A204.1 (cell line): ENCODE results near the gene NTN4.
"Not testable (repeated sequence)": the region's sequence is repeated elsewhere in the genome, so short reads cannot be mapped to it uniquely, and the experiment has no call there.

ENCODE experiments used
- FAIRE-seq: peaks from 2 replicates; lab custom pipeline; 2012; peaks lifted over from hg19 to GRCh38; lab: Jason Lieb, UNC

NTN4 gene

DNA sequence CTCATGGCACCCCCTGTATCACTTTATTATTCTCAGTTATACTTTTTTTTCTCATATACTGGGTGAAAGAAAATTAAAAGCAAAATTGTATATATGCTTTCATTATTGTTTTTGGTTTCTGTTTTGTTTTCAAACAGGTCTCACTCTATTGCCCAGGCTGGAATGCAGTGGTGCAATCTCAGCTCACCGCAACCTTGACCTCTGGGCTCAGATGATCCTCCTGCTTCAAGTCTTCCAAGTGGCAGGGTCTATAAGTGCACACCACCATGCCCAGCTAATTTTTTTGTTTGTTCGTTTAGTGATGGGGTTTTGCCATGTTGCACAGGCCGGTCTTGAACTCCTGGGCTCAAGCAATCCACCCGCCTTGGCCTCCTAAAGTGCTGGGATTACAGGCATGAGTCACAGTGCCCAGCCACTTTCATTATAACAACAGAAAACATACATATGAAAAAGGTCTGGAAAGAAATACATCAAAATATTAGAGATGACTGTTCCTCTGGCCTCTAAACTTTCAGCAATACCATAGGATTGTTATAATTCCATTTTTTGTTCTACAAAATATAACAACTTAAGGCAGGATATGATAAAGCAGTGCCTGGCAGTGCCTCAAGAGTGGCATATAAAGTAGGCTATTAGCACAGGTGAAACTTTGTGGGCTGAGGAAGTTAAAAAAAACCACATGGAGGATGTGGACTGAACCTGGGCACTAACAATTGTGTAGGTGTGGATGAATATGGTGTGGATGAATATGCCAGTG is 5.8 kb upstream of the NTN4 start:
- no peak for FAIRE-seq

- no peak for FAIRE-seq
Measured at GRCh38 chr12:95790917-95791849, 619 bp upstream of the NTN4 start.

- no peak for FAIRE-seq
Measured at GRCh38 chr12:95789126-95790032, 1.2 kb downstream of the NTN4 start.

DNA sequence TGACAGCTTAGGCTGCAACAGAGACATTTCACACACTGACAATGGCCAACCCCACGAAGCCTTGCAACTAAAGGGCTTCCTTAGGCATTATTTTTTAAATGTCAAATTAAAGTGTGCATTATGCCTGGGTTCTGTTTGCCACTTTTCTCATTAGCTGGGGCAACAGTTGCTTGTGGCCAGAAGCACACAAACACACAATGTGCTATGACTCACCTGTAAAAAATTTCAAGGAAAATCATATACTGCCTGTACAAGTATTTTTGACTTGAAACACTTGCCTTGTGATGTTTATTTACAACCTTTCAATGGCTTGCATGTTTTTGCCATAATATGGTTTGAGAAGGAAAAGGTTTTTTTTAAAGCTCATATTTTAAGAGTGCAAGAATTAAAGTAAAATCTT is 1.9 kb downstream of the NTN4 start:
- no peak for FAIRE-seq

DNA sequence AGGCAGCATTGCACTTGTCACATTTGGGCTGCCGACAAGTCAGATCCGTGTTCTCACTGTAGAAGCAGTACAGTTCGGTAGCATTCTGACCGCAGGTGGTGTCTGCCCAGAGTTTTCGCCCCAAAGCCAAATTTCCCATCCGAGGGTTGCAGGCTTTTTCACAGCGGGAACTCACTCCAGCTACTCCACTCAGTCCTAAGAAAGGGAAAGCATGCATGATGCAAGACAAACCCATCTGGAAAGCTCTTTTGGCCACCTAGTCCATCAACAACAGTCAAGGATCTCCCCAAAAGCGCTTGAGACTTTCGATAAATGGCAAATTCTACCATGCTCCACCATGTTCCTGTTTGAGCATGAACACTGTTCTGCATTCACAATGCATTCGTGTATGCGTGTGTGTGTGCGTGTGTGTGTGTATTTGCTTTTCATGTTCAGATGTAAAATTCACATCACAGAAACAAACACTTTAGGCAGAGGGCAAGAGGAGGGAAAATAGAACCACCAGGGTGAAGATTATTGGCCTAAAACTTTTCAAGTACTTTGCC is 3.2 kb downstream of the NTN4 start:
- no peak for FAIRE-seq

DNA sequence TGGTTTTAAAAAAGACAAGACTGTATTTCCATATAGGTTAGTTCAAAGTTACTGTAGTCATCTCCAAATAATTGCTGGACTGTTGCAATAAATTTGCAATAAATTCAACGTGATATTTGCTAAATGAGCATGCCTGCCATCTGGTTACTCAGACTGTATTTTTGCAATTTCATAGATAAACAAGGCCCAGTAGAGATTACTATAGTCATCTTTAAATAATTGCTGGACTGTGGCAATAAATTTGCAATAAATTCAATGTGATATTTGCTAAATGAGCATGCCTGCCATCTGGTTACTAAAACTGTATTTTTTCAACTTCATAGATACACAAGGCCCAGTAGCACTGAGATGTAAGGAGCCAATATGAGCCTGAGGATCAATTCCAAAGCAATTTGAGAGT is 5.6 kb downstream of the NTN4 start:
- FAIRE-seq, result no peak

DNA sequence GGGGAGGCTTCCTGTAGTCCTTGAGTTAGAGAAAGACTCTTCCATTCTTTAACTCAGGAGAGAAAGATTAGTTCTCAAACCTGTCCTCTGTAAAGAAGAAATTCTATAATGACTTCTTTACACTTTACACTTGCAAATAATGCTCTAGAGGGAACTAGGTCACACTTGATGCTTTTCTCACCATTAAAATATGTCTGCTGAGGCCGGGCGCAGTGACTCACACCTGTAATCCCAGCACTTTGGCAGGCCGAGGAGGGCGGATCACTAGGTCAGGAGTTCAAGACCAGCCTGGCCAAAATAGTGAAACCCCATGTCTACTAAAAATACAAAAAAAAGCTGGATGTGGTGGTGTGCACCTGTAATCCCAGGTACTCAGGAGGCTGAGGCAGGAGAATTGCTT is 6.3 kb downstream of the NTN4 start:
- FAIRE-seq, result no peak

DNA sequence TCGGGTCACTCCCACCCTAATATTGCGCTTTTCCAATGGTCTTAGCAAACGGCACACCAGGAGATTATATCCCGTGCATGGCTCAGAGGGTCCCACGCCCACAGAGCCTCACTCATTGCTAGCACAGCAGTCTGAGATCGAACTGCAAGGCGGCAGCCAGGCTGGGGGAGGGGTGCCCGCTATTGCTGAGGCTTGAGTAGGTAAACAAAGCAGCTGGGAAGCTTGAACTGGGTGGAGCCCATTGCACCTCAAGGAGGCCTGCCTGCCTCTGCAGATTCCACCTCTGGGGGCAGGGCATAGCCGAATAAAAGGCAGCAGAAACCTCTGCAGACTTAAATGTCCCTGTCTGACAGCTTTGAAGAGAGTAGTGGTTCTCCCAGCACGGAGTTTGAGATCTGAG is 15.1 kb downstream of the NTN4 start:
- FAIRE-seq, result not testable (repeated sequence)

DNA sequence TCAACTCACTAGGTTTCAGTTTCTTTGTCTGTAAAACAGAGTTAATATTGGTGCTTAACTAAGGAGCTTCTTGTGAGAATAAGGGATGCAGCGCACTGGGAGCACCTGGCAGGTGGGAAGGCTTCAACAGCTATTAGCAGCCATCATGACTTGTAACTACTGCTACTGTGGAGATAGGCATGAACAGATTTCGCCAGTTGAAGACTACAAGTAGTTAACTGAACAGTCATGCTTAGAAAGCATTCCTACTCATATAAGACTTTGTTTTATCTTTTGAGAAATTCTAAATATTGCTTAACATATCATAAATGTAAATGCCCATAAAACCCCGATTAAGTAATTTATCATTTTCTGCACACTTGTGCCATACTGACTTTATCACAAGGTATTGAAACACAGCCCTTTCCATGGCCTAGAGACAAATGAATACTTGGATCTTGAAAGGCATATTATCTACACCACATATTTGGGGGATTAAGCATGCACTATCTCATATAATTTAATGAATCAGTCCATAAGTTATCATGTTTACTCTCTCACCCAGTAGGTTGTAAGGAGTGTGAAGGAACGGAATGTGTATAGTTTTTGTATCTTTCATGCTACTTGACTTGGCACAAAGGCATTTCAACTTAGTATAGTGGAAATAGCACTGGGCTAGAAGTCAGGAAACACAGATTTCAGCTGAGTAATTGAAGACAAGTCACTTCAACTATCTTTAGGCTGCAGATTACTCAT is 16.1 kb downstream of the NTN4 start:
- no peak for FAIRE-seq

DNA sequence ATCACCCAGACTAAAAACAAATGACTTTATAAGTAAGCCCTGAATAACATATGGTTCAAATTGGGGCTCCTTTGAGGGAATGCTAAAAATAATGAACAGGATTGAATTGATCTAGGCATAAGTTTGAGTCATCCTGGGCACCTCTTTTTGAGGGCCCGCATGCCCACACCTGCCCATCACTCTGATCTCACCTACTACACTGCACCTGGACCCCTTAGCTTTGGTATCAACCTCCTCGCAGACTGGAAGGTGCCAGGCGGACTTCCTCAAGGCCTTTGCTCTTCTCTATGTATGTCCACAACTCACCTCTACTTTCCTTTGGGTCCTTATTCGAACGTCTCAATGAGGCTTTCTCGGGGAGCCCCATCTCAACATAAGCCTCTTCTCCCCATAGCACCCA is 17.2 kb downstream of the NTN4 start:
- no peak for FAIRE-seq

- no peak for FAIRE-seq
Measured at GRCh38 chr12:95767703-95768102, 22.9 kb downstream of the NTN4 start.

DNA sequence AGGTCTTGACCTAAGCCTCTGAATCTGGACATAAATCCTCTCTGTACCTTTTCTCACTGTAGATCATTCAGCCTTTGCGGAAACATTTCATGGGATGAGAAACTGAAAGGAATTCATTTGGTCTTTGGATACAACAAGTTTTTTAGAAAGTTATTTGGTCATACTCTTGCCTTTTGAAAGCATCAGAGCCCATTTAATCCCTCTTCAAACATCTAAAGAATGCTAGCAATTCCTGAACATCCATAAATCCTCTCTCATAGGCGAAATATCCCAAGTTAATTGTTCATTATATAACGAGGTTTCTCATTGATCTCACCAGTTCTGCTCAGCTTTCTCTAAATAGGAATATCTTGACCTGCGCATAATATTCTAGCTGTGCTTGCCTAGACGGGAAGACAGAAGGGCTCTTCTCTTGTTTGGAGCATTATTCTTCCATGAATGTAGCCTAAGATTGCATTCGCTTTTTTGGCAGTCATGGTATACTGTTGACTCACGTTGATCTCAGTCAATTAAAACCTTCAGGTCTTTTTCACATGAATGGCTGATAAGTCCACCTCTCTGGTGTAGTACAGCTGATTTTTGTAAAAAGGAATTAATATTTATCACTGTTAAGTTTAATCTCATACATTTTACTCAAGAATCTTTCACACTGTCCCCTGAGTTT is 24.1 kb downstream of the NTN4 start:
- FAIRE-seq, result no peak

GRCh38 chr12:95764848-95765247 is 25.7 kb downstream of the NTN4 start:
- FAIRE-seq, result no peak

DNA sequence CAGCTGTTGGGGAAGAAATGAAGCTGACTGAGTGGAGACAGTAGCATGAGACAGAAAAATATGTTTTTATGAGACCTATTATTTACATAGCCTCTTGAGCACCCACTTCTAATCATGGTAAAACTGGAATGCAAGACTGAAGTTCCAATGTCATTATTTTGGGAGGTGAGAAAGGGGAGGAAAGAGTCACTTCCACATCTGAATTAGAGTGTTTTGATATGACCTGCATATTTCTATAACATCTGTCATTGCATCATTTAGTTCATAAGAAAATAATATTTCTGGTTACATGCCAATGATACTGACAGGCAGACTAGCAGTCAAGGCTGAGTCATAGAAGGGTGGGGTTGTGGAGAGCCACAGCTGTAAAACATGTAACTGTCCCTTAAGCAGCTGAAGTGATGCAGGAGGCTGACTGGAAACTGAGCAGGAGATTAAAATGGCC is 26.7 kb downstream of the NTN4 start:
- FAIRE-seq, result no peak

DNA sequence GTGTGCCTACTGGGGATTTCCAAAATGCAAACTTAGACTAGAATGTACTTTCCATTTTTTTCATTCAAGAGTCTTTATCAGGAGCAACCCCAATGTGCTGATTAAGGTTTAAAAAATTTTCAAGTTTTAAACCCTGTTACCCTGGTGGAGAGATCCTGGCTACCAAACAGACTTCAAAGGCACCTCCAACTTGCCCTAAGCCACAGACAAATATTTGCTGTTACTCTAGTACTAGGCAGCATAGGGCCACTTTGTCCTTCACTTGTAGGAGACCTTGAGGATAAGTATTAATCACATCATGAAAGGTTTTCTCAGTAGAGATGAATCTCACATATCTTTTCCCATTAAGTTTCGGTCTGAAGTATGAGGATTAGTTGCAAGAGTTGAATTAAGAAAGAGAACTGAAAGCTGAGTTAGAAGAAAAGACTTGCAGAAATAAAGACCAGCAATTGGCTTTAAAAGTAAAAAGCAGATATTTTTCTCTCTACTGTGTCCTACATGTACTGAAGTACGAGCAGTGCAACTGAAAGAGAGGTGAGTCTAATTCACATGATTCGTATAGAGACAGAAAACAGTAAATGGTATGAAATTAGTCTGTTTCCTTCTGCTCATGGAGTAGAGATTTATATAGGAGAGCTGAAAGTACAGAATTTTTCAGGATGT is 28.3 kb downstream of the NTN4 start:
- FAIRE-seq, result no peak

DNA sequence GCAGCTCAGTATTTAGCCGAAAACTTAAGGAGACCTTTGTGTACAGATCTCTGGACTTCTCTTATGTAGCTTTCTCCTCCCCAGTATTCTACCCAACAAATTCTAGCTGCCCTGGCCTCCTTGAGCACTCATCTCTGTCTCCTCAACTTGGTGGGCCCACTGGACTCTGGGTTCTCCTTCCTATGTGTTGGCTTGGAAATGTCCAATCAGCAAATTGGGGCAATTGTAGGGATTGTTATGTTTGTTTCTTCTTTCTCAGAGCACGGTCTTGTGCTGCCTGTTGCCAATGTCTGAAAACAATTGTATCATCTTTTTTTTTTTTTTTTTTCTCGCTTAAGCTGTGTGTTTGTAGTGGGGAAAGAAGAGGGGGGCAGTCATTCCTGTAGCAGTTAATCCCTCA is 30.2 kb downstream of the NTN4 start:
- no peak for FAIRE-seq

DNA sequence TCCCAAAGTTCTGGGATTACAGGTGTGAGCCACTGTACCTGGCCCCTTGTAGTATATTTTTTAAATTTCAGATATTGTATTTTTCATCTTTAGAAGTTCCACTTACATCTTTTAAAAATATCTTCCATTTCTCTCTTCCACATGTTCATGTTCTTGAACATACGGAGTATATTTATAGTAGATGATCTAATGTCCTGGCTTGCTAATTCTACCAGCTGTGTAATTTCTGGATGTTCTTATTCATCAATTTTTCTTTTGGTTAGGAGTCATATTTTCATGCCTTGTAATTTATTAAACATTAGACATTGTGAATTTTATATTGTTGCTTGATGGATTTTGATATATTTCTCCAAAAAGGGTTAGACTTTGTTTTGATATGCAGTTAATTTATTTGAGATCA is 30.8 kb downstream of the NTN4 start:
- FAIRE-seq, result no peak

DNA sequence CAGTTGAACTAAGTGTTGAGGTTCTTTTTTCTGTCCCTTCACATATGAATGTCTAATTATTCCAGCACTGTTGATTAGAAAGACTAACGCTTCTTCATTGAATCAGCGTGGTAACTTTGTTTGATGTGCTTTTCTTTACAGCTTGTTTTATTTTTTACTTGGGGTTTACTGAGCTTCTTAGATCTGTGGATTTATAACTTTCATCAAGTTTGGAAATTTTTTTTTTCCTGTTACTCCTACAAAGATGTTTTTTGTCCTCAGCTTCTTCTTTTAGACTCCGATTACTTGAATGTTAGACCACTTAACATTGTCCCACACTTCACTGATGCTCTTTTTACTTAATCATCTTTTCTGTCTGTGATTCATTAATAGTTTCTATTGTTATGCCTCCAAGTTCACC is 31.5 kb downstream of the NTN4 start:
- FAIRE-seq, result no peak

DNA sequence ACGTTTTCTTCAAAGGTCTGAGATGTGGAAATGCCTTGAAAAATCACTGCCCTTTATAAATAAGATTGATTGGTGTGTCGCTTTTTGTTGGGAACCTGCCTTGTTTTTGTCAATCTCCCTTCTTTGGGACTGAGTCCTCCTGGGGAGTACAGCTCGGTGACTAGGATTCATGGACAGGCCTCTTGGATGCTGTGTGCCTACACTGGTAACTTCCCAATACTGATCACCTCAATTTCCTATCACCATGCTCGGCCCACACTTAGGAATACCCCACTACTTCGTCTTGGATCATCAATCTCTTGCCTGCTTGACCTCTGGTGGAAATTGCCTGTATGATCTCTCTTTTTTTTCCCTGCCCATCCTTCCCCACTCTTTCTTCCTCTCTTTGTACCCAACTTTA is 34.2 kb downstream of the NTN4 start:
- FAIRE-seq, result no peak

GRCh38 chr12:95755261-95755865 is 35.2 kb downstream of the NTN4 start:
- FAIRE-seq, result no peak
